GM11168 (cell line): ENCODE data around the gene KIF15.
"Not testable (repeated sequence)": the region's sequence is repeated elsewhere in the genome, so short reads cannot be mapped to it uniquely, and the experiment has no call there.

Experiments
- in situ Hi-C: fragments of 300-500 bp; cut with MboI; formaldehyde crosslinking; loops from one replicate; pipeline ENCODE4 v1.12.0; 2022; ENCODE audit warnings: low sequenced_read_pairs; ENCODE audit not compliant: unreplicated experiment

The KIF15 gene

DNA sequence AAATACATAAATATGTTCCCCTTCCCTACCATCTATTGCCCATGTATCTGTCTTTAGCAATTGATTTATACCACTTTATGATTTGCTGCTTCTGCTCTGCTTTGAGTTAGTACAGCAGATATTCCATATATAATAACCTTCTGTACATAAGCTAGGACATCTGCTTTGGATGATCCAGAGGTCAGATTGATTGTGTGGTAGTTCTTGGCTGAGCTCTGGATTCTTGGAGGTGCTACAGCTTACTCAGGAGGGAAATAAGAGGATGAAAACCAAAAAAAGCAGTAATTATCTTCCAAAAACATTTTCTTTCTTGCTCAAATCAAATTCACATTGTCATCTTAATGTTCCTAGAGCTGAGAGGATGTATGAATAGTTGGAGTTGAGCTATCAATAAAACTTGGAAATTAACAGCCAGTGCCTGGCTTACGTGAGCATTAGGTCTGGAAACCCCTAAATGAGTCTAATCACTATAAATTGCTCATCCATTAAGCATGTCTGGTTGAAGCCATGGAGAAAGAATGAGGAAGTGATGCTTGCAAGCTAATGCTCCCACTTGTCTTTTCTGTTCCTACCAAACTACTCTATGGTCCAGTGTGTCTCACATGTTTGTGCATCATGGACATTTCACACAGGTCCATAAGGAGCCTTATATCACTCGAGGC lies 63.8 kb downstream of the KIF15 start:
- in situ Hi-C loops = no loop called here

DNA sequence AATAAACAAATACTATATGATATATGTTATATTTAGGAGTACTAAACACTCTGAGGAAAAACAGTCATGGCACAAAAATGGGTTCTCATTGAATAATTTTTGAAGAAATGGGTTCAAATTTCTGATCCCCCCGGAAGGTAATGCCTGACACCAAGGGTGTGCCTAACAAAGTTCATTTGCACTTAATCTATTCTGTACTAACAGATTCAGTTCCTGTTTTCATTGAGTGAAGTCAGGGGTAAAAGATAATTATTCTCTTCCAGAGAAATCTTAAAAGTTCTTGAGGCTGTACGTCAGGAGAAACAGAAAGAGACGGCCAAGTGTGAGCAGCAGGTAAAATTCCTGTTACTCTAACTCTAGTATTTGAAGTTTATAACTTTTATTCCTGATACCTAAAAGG lies 65.6 kb downstream of the KIF15 start:
- in situ Hi-C loops = no loop called here

- in situ Hi-C loops = no loop called here
These were observed 69.6 kb downstream of the KIF15 start for GRCh38 chr3:44831232-44831631.

GRCh38 chr3:44832032-44832431 lies 70.4 kb downstream of the KIF15 start:
- in situ Hi-C loops = no loop called here

DNA sequence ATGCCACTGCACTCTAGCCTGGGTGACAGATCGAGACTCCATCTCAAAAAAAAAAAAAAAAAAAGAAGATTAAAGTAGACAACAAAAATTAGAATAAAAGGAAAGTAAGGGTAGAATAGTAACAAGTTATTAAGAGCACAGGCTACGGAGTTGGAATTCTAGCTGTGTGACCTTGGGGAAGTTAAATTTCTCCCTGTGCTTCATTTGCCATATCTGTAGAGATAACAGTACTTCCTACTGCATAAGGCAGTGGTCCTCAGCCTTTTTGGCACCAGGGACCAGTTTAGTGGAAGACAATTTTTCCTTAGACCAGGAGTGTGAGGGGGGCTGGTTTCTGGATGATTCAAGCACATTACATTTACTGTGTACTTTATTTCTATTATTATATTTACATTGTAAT lies 71.4 kb downstream of the KIF15 start:
- in situ Hi-C loops = no loop called here

DNA sequence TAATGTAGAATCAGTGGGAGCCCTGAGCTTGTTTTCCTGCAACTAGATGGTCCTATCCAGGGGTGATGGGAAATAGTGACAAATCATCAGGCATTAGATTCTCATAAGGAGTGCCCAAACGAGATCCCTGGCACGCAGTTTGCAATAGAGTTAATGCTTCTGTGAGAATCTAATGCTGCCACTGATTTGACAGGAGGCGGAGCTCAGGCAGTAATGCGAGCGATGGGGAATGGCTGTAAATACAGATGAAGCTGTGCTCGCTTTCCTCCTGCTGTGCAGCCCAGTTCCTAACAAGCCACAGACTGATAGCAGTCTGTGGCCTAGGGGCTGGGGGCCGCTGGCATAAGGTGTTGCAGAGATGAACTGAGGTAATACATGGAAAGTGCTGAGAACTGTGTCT lies 71.8 kb downstream of the KIF15 start:
- in situ Hi-C loops = no loop called here

DNA sequence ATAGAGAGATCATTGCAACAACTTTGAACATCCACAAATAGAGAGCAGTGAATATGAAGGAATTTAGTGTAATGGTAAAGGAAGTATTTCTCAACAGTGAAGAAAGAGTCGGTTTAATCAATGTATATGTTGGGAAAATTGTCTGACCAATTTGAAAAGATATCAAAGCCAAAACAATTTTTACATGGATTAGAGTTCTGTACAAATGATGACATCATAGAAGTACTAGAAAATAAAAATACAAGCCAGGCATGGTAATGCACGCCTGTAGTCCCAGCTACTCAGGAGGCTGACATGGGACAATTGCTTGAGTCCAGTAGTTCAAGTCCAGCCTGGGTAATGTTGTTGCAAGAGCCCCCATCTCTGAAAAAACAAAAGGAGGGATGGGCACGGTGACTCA lies 74.1 kb downstream of the KIF15 start:
- in situ Hi-C loops = no loop called here

GRCh38 chr3:44842376-44842775 lies 80.8 kb downstream of the KIF15 start:
- in situ Hi-C loops = no loop called here

- in situ Hi-C loops = no loop called here
These were observed 84.2 kb downstream of the KIF15 start for GRCh38 chr3:44845528-44846520.

DNA sequence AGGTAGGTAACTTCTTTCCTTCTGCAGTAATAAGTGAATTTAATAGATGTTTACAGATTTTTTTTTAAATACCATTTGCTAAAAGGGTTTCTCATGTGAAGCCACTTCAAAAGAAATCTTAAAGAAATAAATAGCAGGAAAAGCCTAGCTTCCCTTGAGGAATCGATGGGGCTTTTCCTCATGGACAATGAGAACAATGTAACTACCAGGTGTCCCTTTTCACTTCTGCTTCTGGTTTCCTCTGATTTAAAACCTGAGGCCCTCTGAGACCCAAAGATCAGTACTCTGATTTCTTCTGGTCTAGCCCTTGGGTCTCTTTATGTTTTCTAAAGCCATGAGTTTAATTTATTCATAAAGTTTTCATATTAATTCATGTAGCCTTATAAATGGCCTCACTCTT lies 87.0 kb downstream of the KIF15 start:
- in situ Hi-C loops = no loop called here

DNA sequence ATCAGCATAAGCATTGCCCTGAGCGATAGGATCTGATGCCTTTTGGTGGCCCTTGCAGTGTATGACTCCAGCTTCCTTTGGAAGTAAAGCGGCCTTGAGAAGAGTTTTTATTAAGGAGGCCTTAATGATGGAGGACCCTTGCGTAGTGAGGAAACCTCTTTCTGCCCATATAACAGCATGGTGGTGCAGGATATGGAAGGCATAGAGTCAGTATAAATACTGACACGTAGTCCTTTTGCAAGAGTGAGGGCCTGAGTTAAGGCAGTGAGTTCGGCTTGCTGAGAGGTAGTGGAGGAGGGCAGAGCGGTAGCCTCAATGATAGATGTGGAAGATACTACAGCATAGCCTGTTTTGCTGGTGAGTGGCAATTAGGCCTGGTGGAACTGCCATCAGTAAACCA lies 95.1 kb downstream of the KIF15 start:
- in situ Hi-C loops = not testable (repeated sequence)

- in situ Hi-C loops = no loop called here
These were observed 98.5 kb downstream of the KIF15 start for GRCh38 chr3:44860117-44860516.

- in situ Hi-C loops = no loop called here
These were observed 100.0 kb downstream of the KIF15 start, which contains the start of gene TMEM42 for GRCh38 chr3:44861412-44862225. Gene TMEM42 (plus strand): TSS chr3:44861912. CDS start chr3:44861925, 13 bp downstream.

DNA sequence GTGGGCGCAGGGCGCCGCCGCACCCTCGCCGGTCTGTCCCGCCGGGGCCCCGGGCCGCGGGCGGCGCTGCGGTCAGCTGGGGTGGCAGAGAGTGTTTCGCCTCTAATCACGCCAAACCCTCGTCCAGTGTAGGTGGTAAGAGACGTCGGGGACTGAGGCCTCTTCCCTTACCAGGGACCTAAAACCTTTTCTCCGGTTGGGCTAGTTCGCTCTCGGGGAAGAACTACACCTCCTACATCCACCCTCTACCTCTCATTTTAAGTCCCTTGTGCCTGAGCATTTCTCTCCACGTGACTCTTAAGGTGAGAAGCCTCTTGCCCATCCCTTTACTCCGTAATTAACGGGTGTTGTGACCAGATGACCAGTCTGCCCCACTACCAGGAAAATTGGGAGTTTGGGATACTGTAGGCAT lies 100.6 kb downstream of the KIF15 start:
- in situ Hi-C loops = no loop called here

DNA sequence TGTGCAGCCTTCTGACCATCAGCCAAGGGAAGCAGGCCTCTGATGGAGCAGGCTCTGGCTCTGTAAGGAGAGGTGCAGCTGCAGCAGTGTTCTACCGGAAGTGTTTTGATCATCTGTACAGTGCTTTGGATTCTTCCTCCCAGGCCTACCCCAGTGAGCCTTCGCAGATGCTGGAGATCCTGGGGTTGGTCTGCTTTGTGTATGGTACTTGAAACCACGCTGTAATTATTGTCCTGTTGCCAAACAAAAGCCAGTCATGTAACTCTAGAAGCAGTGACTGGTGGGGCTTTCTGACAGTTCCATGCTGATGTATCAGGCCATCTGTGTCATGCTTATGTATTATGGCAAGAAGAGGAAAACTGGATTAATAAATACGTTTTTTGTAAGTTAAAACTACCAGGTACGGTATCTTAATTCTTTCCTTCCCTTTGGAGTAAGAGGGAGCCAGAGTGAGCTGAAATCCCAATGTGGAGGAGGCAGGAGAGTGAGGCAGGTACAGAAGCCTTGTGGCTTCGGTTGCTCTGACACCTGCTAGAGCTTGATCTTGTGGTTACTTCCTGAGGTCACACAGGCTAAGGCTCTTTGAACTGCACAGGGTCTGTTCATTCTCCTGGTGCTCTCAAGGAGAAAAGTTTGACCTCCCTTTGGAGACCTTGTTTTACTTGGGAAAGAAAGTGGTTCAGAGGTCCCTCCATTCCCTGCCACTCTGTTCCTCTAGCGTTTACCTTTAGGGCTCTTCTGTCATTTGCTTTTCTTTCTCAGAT lies 103.9 kb downstream of the KIF15 start:
- in situ Hi-C loops = no loop called here

GRCh38 chr3:44867421-44868111 lies 106.0 kb downstream of the KIF15 start:
- in situ Hi-C loops = no loop called here

DNA sequence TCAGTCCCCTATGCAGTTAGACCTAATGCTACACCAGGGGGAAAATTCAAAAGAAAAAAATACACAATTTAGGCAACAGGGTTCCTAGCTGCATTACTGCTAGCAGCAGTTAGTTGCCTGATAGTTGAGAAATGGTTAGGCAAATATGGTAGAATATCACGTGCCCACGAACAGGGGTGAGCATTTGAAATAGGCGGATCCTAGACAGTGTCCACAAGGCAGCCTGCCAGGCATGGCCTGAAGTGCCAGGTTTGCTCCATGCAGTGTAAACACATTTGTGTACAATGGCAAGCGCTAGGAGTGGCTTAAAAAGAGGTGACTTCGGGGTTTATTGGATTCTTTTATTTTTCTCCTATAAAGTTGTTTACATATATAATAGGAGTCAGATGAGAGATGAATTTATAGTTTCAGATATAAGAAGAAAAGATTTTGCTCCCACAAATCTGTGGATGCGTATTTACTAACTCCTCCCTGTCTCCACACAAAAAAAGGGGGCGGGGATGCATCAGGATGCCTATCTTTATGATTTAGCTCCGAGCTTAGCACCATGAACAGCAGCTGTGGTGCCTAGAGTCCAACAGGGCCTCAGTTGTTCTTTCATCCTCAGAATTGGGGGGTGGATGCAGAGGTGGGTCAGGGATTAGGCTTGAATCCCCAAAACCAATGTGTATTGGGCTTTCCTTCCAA lies 108.9 kb downstream of the KIF15 start:
- in situ Hi-C loops = no loop called here

- in situ Hi-C loops = no loop called here
These were observed 112.7 kb downstream of the KIF15 start, which contains the start of gene TGM4 for GRCh38 chr3:44874308-44874707. Gene TGM4 (plus strand): TSS chr3:44874608. CDS start chr3:44874679, 71 bp downstream.

GRCh38 chr3:44875596-44875995 lies 114.0 kb downstream of the KIF15 start:
- in situ Hi-C loops = no loop called here
